RKO (cell line): ENCODE measurements around the gene C12orf54.
A peak's percentile ranks its signal among the peaks of the same experiment; 100 is the strongest.
"Not testable (repeated sequence)": the region's sequence is repeated elsewhere in the genome, so short reads cannot be mapped to it uniquely, and the experiment has no call there.

Source experiments
- DNase-seq: peaks from one replicate; pipeline ENCODE4 v3.0.0-alpha.2; 2016; ENCODE audit warnings: low spot score

Gene C12orf54

DNA sequence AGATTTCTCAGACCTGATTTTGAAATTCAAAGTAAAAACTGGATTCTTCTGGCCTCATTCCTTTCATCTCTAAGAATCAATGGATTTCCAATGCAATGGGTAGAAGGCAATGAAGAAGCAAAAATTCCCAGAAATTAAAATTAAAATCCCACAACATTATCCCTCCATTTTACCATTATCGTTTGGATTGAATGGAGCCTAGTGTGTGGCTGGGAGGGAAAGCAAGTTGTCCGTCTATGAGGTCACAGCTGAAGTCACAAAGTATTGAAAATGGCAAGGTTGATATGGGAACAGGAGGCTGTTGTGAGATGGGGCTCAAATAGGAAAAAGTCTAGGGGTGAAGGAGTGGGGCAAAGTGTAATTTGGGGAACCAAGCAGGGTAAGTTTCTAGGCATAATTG, at the start of gene C12orf54:
TSS of gene C12orf54 (plus strand) at position 301 of the 400 bp plus-strand sequence. CDS start 799 bp downstream, outside the sequence.
- no peak for DNase-seq

DNA sequence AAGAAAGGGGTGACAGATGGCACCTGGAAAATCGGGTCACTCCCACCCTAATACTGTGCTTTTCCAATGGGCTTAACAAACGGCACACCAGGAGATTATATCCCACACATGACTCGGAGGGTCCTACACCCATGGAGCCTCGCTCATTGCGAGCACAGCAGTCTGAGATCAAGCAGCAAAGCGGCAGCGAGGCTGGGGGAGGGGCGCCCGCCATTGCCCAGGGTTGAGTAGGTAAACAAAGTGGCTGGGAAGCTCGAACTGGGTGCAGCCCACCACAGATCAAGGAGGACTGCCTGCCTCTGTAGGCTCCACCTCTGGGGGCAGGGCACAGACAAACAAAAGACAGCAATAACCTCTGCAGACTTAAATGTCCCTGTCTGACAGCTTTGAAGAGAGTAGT, 48.3 kb upstream of the C12orf54 start:
- DNase-seq: not testable (repeated sequence)

- no peak for DNase-seq
These were observed 41.2 kb upstream of the C12orf54 start for GRCh38 chr12:48441069-48441468.

GRCh38 chr12:48442179-48442847, 40.0 kb upstream of the C12orf54 start:
- peak; percentile 15 for DNase-seq

DNA sequence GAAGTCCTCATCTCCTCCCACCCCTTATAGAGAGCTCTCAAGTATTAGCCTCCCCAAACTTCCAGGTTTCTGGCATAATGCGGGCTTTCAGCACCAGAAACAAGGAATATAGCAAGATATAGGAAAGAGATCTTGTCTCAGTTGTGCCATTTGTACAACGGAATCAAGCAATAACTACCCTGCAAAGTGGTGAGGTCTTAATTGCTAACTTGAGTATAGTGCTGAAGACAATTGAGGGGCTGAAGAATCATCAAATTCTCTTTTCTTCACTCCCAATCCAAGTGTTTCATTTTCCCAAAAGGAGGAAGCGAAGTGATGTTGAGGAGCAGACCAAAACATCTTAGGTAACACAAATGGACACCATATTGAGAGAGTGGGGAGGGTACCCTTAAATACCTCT, 36.8 kb upstream of the C12orf54 start:
- DNase-seq: no peak

DNA sequence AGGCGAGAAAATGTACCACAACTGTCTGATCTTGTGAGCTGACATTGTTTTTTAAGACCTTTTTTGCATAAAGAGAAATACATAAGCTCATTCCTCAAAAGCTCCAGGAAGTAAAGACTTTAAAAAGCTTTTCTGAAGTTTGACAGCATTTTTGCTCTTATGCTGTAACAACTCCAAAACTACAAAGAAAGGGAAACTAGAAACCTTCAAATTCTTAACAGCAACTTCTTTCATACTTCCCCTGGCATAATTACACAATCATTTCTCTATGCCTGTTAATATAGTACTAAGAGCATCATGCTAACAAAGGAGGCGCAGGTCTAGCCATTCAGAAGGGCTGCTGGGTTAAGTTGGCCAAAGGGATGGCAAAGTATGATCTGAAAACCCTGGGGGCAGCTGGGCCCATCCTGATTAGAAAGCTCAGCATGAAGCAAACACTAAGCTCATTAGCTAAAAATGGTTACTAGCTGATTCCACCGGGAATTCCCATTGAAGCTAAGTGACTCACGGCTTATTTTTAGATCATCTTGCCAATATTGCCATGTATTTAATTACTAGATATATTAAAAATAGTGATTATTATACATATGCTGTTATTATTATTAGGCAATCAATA, 36.0 kb upstream of the C12orf54 start:
- DNase-seq: no peak

- DNase-seq: no peak
These were observed 34.5 kb upstream of the C12orf54 start for GRCh38 chr12:48447755-48448154.

DNA sequence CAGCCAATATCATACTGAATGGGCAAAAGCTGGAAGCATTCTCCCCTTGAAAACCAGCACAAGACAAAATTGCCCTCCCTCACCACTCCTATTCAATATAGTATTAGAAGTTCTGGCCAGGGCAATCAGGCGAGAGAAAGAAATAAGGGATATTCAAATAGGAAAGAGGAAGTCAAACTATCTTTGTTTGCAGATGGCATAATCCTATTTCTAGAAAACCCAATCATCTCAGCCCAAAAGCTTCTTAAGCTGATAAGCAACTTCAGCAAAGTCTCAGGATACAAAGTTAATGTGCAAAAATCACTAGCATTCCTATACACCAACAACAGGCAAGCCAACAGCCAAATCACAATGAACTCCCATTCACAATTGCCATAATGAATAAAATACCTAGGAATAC, 30.9 kb upstream of the C12orf54 start:
- no peak for DNase-seq

GRCh38 chr12:48452961-48453360, 29.3 kb upstream of the C12orf54 start:
- DNase-seq: not testable (repeated sequence)

GRCh38 chr12:48454667-48455066, 27.6 kb upstream of the C12orf54 start:
- DNase-seq: peak; percentile 52

- no peak for DNase-seq
These were observed 27.2 kb upstream of the C12orf54 start for GRCh38 chr12:48455116-48455515.

GRCh38 chr12:48459259-48459658, 23.0 kb upstream of the C12orf54 start:
- DNase-seq: no peak

GRCh38 chr12:48469027-48469426, 13.3 kb upstream of the C12orf54 start:
- DNase-seq: not testable (repeated sequence)

- DNase-seq: no peak
These were observed 10.0 kb upstream of the C12orf54 start, which contains the start of gene ANP32D for GRCh38 chr12:48472259-48472658. ANP32D (plus strand) TSS chr12:48472559; CDS start chr12:48472665, 106 bp downstream.

GRCh38 chr12:48473061-48473460, 9.2 kb upstream of the C12orf54 start:
- no peak for DNase-seq

- DNase-seq: not testable (repeated sequence)
These were observed 7.8 kb upstream of the C12orf54 start for GRCh38 chr12:48474497-48474896.

GRCh38 chr12:48482930-48483329, 632 bp downstream of the C12orf54 start:
- DNase-seq: no peak

- no peak for DNase-seq
These were observed 4.0 kb downstream of the C12orf54 start for GRCh38 chr12:48486261-48486660.

DNA sequence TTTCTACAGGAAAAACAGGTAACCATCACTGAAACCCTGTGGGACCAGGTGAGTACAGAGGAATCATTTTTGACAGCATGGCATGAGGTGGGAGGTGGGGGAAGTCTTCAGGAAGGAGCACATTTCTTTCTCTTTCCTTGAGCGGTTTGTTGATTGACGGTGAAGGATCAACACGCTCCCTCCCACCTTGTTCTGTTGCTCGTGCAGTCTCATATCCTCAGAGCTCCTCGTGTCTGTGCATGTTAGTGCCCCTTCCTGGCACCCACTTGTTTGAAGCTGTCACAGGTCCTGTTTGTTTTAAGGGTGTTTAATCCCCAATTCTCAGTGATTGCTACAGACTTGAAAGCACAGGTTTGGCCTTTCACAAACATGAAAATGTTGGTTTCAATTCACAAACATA, 4.4 kb downstream of the C12orf54 start:
- no peak for DNase-seq

DNA sequence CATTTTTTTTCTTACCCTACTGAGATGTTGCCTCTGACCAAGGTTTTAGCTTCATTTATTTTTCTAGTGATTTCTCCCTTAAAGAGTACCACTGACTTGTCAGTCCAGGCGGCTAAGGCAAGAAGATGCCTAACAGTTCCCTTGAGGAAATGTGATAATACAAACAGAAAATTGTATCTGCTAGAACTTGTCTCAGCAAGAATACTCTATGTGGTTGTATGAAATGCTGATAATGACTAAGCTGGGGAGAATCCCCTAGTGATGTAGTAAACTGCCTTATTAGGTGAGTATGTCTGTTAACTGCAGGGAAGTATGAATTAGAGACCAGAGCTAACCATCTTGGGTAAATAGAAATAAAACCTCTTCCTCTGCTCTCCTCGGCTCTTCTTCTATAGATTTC, 6.7 kb downstream of the C12orf54 start:
- DNase-seq: no peak

- DNase-seq: not testable (repeated sequence)
These were observed 7.2 kb downstream of the C12orf54 start for GRCh38 chr12:48489456-48489855.

- not testable (repeated sequence) for DNase-seq
These were observed 18.0 kb downstream of the C12orf54 start for GRCh38 chr12:48500281-48500680.

GRCh38 chr12:48506836-48507235, 24.5 kb downstream of the C12orf54 start:
- not testable (repeated sequence) for DNase-seq

DNA sequence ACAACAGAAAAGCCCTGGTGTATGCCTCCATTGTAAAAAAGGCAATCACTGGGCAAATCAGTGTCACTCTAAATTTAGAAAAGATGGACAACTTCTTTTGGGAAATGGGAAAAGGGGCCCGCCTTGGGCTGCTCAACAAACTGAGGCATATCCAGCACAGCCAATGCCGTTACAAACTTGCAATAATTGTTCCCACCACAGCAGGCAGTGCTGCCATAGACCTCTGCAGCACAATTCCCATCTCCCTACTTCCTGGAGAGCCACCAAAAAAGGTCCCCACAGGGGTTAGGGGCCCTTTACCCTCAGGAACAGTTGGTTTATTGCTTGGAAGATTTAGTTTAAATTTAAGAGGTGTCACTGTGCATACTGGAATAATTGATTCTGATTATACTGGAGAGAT, 26.7 kb downstream of the C12orf54 start:
- DNase-seq: no peak
